ENCODE results near the gene MAPKAPK5. TPM values are rescaled to one million over a fixed set of nuclear protein-coding genes. Genes with fewer than 3 reads are reported as not detected.

The MAPKAPK5 gene
- total and polyA plus RNA-seq, 10 of the 15 experiments (the other 5 are each of a cell fraction or from before 2014, with no cell fraction given), result 12.6 to 54.3 (median 41.5) TPM

- Histone ChIP-seq H3K9me3 (replicated peaks; ENCODE audit: control insufficient read depth, insufficient read depth, low read length) (no peaks in the 10 kb centered on the region), H3K4me1 (ENCODE audit: control insufficient read depth, insufficient read depth, low read length) (peaks cover 3% of the 10 kb centered on the region; the same call in 1 of the 2 replicates), H3K9ac (ENCODE audit: control insufficient read depth, insufficient read depth, low read length) (no peak overlapping the region), H3K4me2 (ENCODE audit: control insufficient read depth, insufficient read depth) (no peak overlapping the region), H3K4me3 (no peak overlapping the region), H3K27ac (ENCODE audit: control insufficient read depth, insufficient read depth) (no peak overlapping the region), H3K36me3 (ENCODE audit: control insufficient read depth in 2 of 2, insufficient read depth in 2 of 2, low read length in 1 of 2) (no peaks in the 10 kb centered on the region), H3K79me2 (ENCODE audit: control insufficient read depth, insufficient read depth, low read length) (no peaks in the 10 kb centered on the region), H2AFZ (ENCODE audit: control insufficient read depth, low read depth, low read length) (peak overlapping the region; percentile 84), H3K27me3 (replicated peaks in 1 of 2; ENCODE audit: control insufficient read depth in 2 of 2, insufficient read depth in 2 of 2, low read length in 1 of 2) (no peaks in the 10 kb centered on the region), H4K20me1 (ENCODE audit: control insufficient read depth, insufficient read depth) (no peaks in the 10 kb centered on the region)
- intact Hi-C loops (cut with micrococcal nuclease; ENCODE audit: unreplicated experiment) (loop anchor here (1.0 to 2.0 kb wide), 4 partner anchors 56 to 416 kb away; partner anchors contain the start of gene ACAD10), in situ Hi-C loops (cut with MboI) (loop anchor here (5.0 to 10.0 kb wide), 2 partner anchors 58 to 126 kb away; partner anchors contain the start of genes ACAD10 and BRAP)
- RAD21 ChIA-PET (ENCODE audit: unreplicated experiment), result interaction anchor here (0.5 to 2.2 kb wide), 22 partner anchors 18 to 417 kb away, joined by 3 to 59 read pairs (median 5); partner anchors contain the start of genes ACAD10, BRAP and MAPKAPK5
- ATAC-seq, result peak; percentile 99
- CTCF ChIA-PET, result interaction anchor here (0.6 to 9.7 kb wide), 45 partner anchors 9 to 650 kb away, joined by 3 to 170 read pairs (median 5); partner anchors contain the start of genes ACAD10, ALDH2, BRAP and MAPKAPK5
- POLR2A ChIA-PET, result interaction anchor here (0.7 kb wide), 1 partner anchor 127 kb away, joined by 3 read pairs; the partner anchor contains the start of genes ACAD10 and BRAP
- SMC1A ChIA-PET (ENCODE audit: uncharacterized antibody, unreplicated experiment), result interaction anchor here (0.6 to 6.5 kb wide), 32 partner anchors 9 to 417 kb away, joined by 3 to 89 read pairs (median 5); partner anchors contain the start of genes ACAD10, ALDH2 and BRAP
- FAIRE-seq, result peak; percentile 98
- 8% methylated on average over 13 of the region's 13 CpGs for WGBS (ENCODE audit: insufficient coverage, insufficient replicate concordance, low lambda C conversion rate, missing lambda C conversion rate)
- peak; percentile 44 for DNase-seq (ENCODE audit: low read depth, low spot score)
- no TSS peak for BruUV-seq (replicated peaks)
- TF ChIP-seq YY1 (IDR thresholded peaks at IDR 0.05; ENCODE audit: low read depth, low read length), result peak; percentile 71
- TF ChIP-seq WRNIP1 (IDR thresholded peaks at IDR 0.05; ENCODE audit: borderline replicate concordance, low read depth, low read length), result peak; percentile 51; the same call in 1 of the 2 replicates
- no peak for TF ChIP-seq CHD1 (IDR thresholded peaks at IDR 0.05; ENCODE audit: low read depth, low read length)
- TF ChIP-seq SP1 (IDR thresholded peaks at IDR 0.05; ENCODE audit: low read depth, low read length), result no peak
- TF ChIP-seq MXI1 (IDR thresholded peaks at IDR 0.05; ENCODE audit: low read depth, low read length), result no peak
- 0 out of 2 replicates have a peak, but pooled peaks have one; percentile 21 for TF ChIP-seq IKZF1 (conservative IDR thresholded peaks at IDR 0.05)
- no peak for TF ChIP-seq HDAC6 (IDR thresholded peaks at IDR 0.05; ENCODE audit: unreplicated experiment)
- peak; percentile 21 for TF ChIP-seq RELA (IDR thresholded peaks at IDR 0.05; ENCODE audit: borderline replicate concordance, partially characterized antibody)
- TF ChIP-seq SKIL (IDR thresholded peaks at IDR 0.05; ENCODE audit: low read depth, poor library complexity, severe bottlenecking), result no peak
- peak; percentile 68; the same call in 1 of the 2 replicates for TF ChIP-seq SMARCA5 (IDR thresholded peaks at IDR 0.05)
- no peak for TF ChIP-seq EED (IDR thresholded peaks at IDR 0.05; ENCODE audit: low read depth)
- TF ChIP-seq ZZZ3 (IDR thresholded peaks at IDR 0.05; ENCODE audit: control insufficient read depth, insufficient read length, low read depth), result no peak
- TF ChIP-seq CTCF (IDR thresholded peaks at IDR 0.05 in 2 of 3, conservative IDR thresholded peaks at IDR 0.05 in 1 of 3; ENCODE audit: control insufficient read depth in 2 of 3, extremely low read depth in 1 of 3, insufficient read depth in 1 of 3, low read depth in 3 of 3, low read length in 3 of 3), result peak; percentile 80 to 89 (median 80)
- TF ChIP-seq IRF5 (IDR thresholded peaks at IDR 0.05; ENCODE audit: borderline replicate concordance), result no peak
- no peak for TF ChIP-seq JUND (IDR thresholded peaks at IDR 0.05; ENCODE audit: low read depth, low read length)
- peak; percentile 94 for TF ChIP-seq SMC3 (IDR thresholded peaks at IDR 0.05; ENCODE audit: borderline replicate concordance, low read length)
Measured at GRCh38 chr12:111812881-111813741, 28.9 kb upstream of the MAPKAPK5 start.
